ENCODE measurements around the gene WT1. TPM values are rescaled to one million over a fixed set of nuclear protein-coding genes. Genes with fewer than 3 reads are reported as not detected.

Gene WT1
- polyA plus RNA-seq, 1 donor from 2014 or later: not detected

DNA sequence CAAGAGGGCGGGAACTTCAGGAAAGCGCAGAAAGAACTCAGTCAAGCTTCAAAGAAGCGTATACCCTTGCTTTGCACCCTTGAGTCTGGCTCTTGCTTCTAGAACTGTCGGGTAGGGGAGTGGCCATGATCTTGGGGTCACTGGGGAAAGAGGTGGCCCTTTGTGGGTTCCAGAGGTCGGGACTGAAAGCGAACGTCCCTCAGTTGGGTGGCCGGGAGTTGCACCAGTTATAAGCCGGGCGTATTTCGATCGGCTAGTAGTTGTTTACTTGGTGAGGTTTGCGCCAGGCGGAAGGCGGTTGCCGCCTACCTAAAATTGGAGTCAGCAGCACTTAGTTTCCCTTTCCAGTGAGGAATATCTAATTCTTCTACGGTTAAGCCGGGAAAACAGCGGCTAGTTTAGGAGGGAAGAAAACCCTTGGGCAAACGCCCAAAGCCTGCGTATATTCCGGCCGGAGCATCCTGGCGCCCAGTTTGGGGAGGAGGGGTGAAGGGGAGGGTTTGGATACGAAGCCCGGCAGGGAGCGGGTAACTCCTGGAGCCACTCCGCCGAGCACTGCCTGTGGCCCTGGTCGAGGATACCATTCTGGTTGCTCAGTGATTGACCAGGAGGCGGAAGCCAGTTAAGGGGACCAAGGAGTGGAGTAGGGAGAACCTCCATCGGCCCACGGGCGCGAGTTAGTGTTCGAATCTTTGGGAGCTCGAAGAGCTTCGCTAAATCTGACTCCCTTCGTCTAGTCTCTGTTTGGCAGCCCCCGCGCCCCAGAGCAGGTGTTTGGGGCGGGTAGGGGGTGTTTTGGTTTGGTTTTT lies 807 bp upstream of the WT1 start:
- no peak overlapping the region for H3K4me2 ChIP-seq (ENCODE audit: low read length)
- no peak overlapping the region for H3K27ac ChIP-seq (ENCODE audit: low read length)
- no peak overlapping the region for H2AFZ ChIP-seq (ENCODE audit: low read depth, low read length)

DNA sequence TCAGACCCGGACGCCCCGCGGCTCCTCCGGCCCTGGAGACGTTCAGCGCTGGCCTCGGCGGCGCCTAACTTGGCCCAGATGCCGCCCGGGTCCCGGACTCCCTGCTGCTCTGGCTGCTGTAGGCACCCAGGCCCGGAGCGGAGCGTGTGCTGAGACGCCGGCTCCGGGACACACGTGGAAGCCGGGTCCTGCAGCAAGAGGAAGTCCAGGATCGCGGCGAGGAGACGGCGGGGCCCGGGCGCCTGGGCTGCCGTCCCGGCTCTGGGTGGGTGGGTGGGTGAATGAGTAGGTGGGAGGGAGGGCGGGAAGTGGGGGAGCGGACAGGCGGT lies 223 bp downstream of the WT1 start:
- Histone ChIP-seq H3K9ac (ENCODE audit: low read length) (no peak overlapping the region), H3K79me2 (replicated peaks; ENCODE audit: insufficient read depth, low read length) (no peaks in the 10 kb centered on the region), H2AFZ (ENCODE audit: low read depth, low read length) (no peak overlapping the region), H3K36me3 (ENCODE audit: insufficient read depth, low read length) (no peaks in the 10 kb centered on the region), H3F3A (ENCODE audit: insufficient read depth, low read length, poor library complexity, severe bottlenecking) (no peaks in the 10 kb centered on the region), H3K27me3 (ENCODE audit: insufficient read depth, low read depth, low read length) (peaks cover 99% of the 10 kb centered on the region), H4K20me1 (ENCODE audit: insufficient read depth) (no peaks in the 10 kb centered on the region), H3K4me2 (ENCODE audit: low read length) (no peak overlapping the region), H3K9me2 (ENCODE audit: insufficient read depth, low read length) (no peaks in the 10 kb centered on the region), H3K9me3 (ENCODE audit: low read length) (peaks cover 15% of the 10 kb centered on the region), H3K4me3 (ENCODE audit: low read length) (no peak overlapping the region), H3K27ac (ENCODE audit: low read length) (no peak overlapping the region)
- TF ChIP-seq EP300 (conservative IDR thresholded peaks at IDR 0.05; ENCODE audit: poor library complexity, severe bottlenecking) (no peak), POLR2AphosphoS5 (IDR thresholded peaks at IDR 0.05) (no peak), EZH2 (IDR thresholded peaks at IDR 0.05; ENCODE audit: borderline replicate concordance, insufficient read depth, low read length, poor library complexity, severe bottlenecking) (no peak), MXI1 (conservative IDR thresholded peaks at IDR 0.05; ENCODE audit: poor library complexity, severe bottlenecking) (no peak), RAD21 (conservative IDR thresholded peaks at IDR 0.05) (no peak), TAF1 (IDR thresholded peaks at IDR 0.05; ENCODE audit: low read depth) (no peak), SMC3 (conservative IDR thresholded peaks at IDR 0.05; ENCODE audit: poor library complexity) (no peak)
- TF ChIP-seq, protein P1, sequence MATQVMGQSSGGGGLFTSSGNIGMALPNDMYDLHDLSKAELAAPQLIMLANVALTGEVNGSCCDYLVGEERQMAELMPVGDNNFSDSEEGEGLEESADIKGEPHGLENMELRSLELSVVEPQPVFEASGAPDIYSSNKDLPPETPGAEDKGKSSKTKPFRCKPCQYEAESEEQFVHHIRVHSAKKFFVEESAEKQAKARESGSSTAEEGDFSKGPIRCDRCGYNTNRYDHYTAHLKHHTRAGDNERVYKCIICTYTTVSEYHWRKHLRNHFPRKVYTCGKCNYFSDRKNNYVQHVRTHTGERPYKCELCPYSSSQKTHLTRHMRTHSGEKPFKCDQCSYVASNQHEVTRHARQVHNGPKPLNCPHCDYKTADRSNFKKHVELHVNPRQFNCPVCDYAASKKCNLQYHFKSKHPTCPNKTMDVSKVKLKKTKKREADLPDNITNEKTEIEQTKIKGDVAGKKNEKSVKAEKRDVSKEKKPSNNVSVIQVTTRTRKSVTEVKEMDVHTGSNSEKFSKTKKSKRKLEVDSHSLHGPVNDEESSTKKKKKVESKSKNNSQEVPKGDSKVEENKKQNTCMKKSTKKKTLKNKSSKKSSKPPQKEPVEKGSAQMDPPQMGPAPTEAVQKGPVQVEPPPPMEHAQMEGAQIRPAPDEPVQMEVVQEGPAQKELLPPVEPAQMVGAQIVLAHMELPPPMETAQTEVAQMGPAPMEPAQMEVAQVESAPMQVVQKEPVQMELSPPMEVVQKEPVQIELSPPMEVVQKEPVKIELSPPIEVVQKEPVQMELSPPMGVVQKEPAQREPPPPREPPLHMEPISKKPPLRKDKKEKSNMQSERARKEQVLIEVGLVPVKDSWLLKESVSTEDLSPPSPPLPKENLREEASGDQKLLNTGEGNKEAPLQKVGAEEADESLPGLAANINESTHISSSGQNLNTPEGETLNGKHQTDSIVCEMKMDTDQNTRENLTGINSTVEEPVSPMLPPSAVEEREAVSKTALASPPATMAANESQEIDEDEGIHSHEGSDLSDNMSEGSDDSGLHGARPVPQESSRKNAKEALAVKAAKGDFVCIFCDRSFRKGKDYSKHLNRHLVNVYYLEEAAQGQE (IDR thresholded peaks at IDR 0.05; ENCODE audit: borderline replicate concordance): no peak
- TF ChIP-seq, protein P2, sequence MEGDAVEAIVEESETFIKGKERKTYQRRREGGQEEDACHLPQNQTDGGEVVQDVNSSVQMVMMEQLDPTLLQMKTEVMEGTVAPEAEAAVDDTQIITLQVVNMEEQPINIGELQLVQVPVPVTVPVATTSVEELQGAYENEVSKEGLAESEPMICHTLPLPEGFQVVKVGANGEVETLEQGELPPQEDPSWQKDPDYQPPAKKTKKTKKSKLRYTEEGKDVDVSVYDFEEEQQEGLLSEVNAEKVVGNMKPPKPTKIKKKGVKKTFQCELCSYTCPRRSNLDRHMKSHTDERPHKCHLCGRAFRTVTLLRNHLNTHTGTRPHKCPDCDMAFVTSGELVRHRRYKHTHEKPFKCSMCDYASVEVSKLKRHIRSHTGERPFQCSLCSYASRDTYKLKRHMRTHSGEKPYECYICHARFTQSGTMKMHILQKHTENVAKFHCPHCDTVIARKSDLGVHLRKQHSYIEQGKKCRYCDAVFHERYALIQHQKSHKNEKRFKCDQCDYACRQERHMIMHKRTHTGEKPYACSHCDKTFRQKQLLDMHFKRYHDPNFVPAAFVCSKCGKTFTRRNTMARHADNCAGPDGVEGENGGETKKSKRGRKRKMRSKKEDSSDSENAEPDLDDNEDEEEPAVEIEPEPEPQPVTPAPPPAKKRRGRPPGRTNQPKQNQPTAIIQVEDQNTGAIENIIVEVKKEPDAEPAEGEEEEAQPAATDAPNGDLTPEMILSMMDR (IDR thresholded peaks at IDR 0.05; ENCODE audit: poor library complexity, severe bottlenecking): no peak

More for the DNA sequence above, 807 bp upstream of the WT1 start:
- no peaks in the 10 kb centered on the region for H3K36me3 ChIP-seq (ENCODE audit: insufficient read depth, low read length)
- no peaks in the 10 kb centered on the region for H3K9me2 ChIP-seq (ENCODE audit: insufficient read depth, low read length)
- H3K4me3 ChIP-seq (ENCODE audit: low read length): no peak overlapping the region
- TF ChIP-seq, protein P2 (IDR thresholded peaks at IDR 0.05; ENCODE audit: poor library complexity, severe bottlenecking): no peak
- TF ChIP-seq, protein P1 (IDR thresholded peaks at IDR 0.05; ENCODE audit: borderline replicate concordance): no peak
- no peak for TF ChIP-seq MXI1 (conservative IDR thresholded peaks at IDR 0.05; ENCODE audit: poor library complexity, severe bottlenecking)
- peaks cover 99% of the 10 kb centered on the region for H3K27me3 ChIP-seq (ENCODE audit: insufficient read depth, low read depth, low read length)
- H4K20me1 ChIP-seq (ENCODE audit: insufficient read depth): no peaks in the 10 kb centered on the region
- H3K79me2 ChIP-seq (replicated peaks; ENCODE audit: insufficient read depth, low read length): no peaks in the 10 kb centered on the region
- H3K9ac ChIP-seq (ENCODE audit: low read length): no peak overlapping the region
- no peaks in the 10 kb centered on the region for H3F3A ChIP-seq (ENCODE audit: insufficient read depth, low read length, poor library complexity, severe bottlenecking)
- peaks cover 15% of the 10 kb centered on the region for H3K9me3 ChIP-seq (ENCODE audit: low read length)

Measured in neural cell (in vitro differentiated cells).